OCI-LY7 (cell line): Measurements from ENCODE around the gene TVP23A. TPM values are rescaled to one million over a fixed set of nuclear protein-coding genes. Genes with fewer than 3 reads are reported as not detected.

Experiments
- BruUV-seq: library from RNA; stranded (reverse); fragments of 400-500 nt; replicated peaks from 2 replicates; lab custom pipeline; 2021; lab: Mats Ljungman, UMichigan
- CTCF ChIA-PET: fragments of 300-600 bp; sonication (Branson Sonifier 250); formaldehyde crosslinking; loops from one replicate; lab custom pipeline; 2022; ENCODE audit warnings: antibody characterized with exemption; ENCODE audit not compliant: unreplicated experiment; lab: Charles Lee
- POLR2A ChIA-PET: fragments of 300-600 bp; sonication (Branson Sonifier 250); formaldehyde crosslinking; loops from one replicate; lab custom pipeline; 2022; ENCODE audit warnings: antibody characterized with exemption; lab: Charles Lee
- DNase-seq: peaks from one replicate; pipeline ENCODE4 v3.0.0-alpha.2; 2015; ENCODE audit warnings: low spot score
- H2AFZ ChIP-seq: fragments of 200-600 bp; sonication (generic), shearing (Covaris generic); 2 replicates; pipeline ENCODE4 v1.6.1; 2014; ENCODE audit warnings: mild to moderate bottlenecking, antibody characterized with exemption, low read length, moderate library complexity
- H3K27ac ChIP-seq: fragments of 200-600 bp; sonication (generic); 2 replicates; pipeline ENCODE4 v1.5.1; 2014; ENCODE audit warnings: mixed run types, low read depth, mild to moderate bottlenecking, moderate library complexity, low read length, inconsistent platforms; ENCODE audit not compliant: poor library complexity, severe bottlenecking
- H3K36me3 ChIP-seq: fragments of 200-600 bp; sonication (generic); 2 replicates; pipeline ENCODE4 v1.6.1; 2014; ENCODE audit warnings: mild to moderate bottlenecking, antibody characterized with exemption, low read length, moderate library complexity, mixed read lengths; ENCODE audit not compliant: insufficient read depth
- H3K4me1 ChIP-seq: fragments of 200-600 bp; sonication (generic); 2 replicates; pipeline ENCODE4 v1.5.1; 2014; ENCODE audit warnings: mild to moderate bottlenecking, low read length; ENCODE audit not compliant: insufficient read depth, poor library complexity, severe bottlenecking
- H3K4me2 ChIP-seq: fragments of 200-600 bp; sonication (generic); 2 replicates; pipeline ENCODE4 v1.6.1; 2014; ENCODE audit warnings: mild to moderate bottlenecking, low read length
- H3K4me3 ChIP-seq: fragments of 200-600 bp; sonication (generic); 2 replicates; pipeline ENCODE4 v1.5.1; 2014; ENCODE audit warnings: mild to moderate bottlenecking, low read depth, low read length; ENCODE audit not compliant: poor library complexity, severe bottlenecking
- H3K79me2 ChIP-seq: fragments of 200-600 bp; sonication (generic); 2 replicates; pipeline ENCODE4 v1.6.1; 2016; ENCODE audit warnings: low read depth, mild to moderate bottlenecking, low read length, moderate library complexity, mixed read lengths; ENCODE audit not compliant: insufficient read depth
- H3K9me2 ChIP-seq: fragments of 200-600 bp; sonication (generic); 2 replicates; pipeline ENCODE4 v1.6.1; 2016; ENCODE audit warnings: mild to moderate bottlenecking, low read length, mixed read lengths; ENCODE audit not compliant: insufficient read depth
- H3K9me3 ChIP-seq: fragments of 200-600 bp; sonication (generic); 2 replicates; pipeline ENCODE4 v1.6.1; 2014; ENCODE audit warnings: mild to moderate bottlenecking, mixed run types, low read length, mixed read lengths
- H4K20me1 ChIP-seq: fragments of 200-600 bp; sonication (generic); 2 replicates; pipeline ENCODE4 v1.6.1; 2014; ENCODE audit warnings: mild to moderate bottlenecking, antibody characterized with exemption, low read length, moderate library complexity, mixed read lengths; ENCODE audit not compliant: insufficient read depth
- CTCF ChIP-seq: fragments of 200-600 bp; sonication (generic); conservative IDR thresholded peaks from 2 replicates; pipeline ENCODE4 v1.5.1; 2014; ENCODE audit warnings: mild to moderate bottlenecking, antibody characterized with exemption, low read length, moderate library complexity, mixed read lengths
- EZH2phosphoT487 ChIP-seq: fragments of 200-600 bp; sonication (generic); IDR thresholded peaks from 2 replicates; pipeline ENCODE4 v1.6.1; 2018; ENCODE audit warnings: low read depth, borderline replicate concordance, mild to moderate bottlenecking, mixed run types, antibody characterized with exemption, low read length, moderate library complexity, mixed read lengths
- intact Hi-C: fragments of 100-400 bp; cut with micrococcal nuclease; formaldehyde crosslinking; loops from one replicate; pipeline ENCODE4 v1.10.0; 2022; ENCODE audit not compliant: unreplicated experiment
- total RNA-seq, 2 experiments: library from RNA; depleted of rRNA in 1 of 2; stranded (reverse); fragments of >200 nt in 1 of 2; shearing (Covaris generic) in 1 of 2; gene quantifications; 2 replicates each; pipeline ENCODE4 v1.2.3, GENCODE V29; 2014 to 2022

Gene TVP23A
- total RNA-seq, 2 experiments from 2014 or later: 0.57 TPM; not detected in 1

GRCh38 chr16:10824111-10824893 is 5.7 kb upstream of the TVP23A start:
- CTCF ChIA-PET: interaction anchor here (0.6 kb wide), 1 partner anchor 28 kb away, joined by 3 read pairs; no protein-coding TSS in a partner anchor
- no TSS peak for BruUV-seq

GRCh38 chr16:10822702-10823101 is 4.1 kb upstream of the TVP23A start:
- Histone ChIP-seq H3K36me3 (no peaks in the 10 kb centered on the region), H3K79me2 (no peaks in the 10 kb centered on the region), H4K20me1 (no peaks in the 10 kb centered on the region), H3K4me2 (no peak overlapping the region), H2AFZ (no peak overlapping the region), H3K27ac (no peak overlapping the region), H3K4me1 (peaks cover 4% of the 10 kb centered on the region), H3K9me3 (no peaks in the 10 kb centered on the region), H3K9me2 (no peaks in the 10 kb centered on the region), H3K4me3 (no peak overlapping the region)
- ChIA-PET POLR2A (no interaction called here), CTCF (no interaction called here)
- TF ChIP-seq CTCF (no peak), EZH2phosphoT487 (no peak)
- no TSS peak for BruUV-seq
- DNase-seq: no peak
- intact Hi-C loops: no loop called here

More at GRCh38 chr16:10824111-10824893, 5.7 kb upstream of the TVP23A start:
- H3K79me2 ChIP-seq: no peaks in the 10 kb centered on the region
- no peak for DNase-seq
- H3K36me3 ChIP-seq: no peaks in the 10 kb centered on the region
- H3K4me1 ChIP-seq: peaks cover 4% of the 10 kb centered on the region
- H3K9me2 ChIP-seq: no peaks in the 10 kb centered on the region
- H3K4me2 ChIP-seq: no peak overlapping the region
- no peaks in the 10 kb centered on the region for H4K20me1 ChIP-seq
- no peak overlapping the region for H3K4me3 ChIP-seq
- no peaks in the 10 kb centered on the region for H3K9me3 ChIP-seq
- no peak overlapping the region for H2AFZ ChIP-seq
- TF ChIP-seq CTCF (no peak), EZH2phosphoT487 (no peak)
- no peak overlapping the region for H3K27ac ChIP-seq
- intact Hi-C loops: no loop called here
- POLR2A ChIA-PET: interaction anchor here (0.7 kb wide), 1 partner anchor 19 kb away, joined by 3 read pairs; no protein-coding TSS in a partner anchor

GRCh38 chr16:10820546-10820945 is 2.0 kb upstream of the TVP23A start:
- ChIA-PET POLR2A (interaction anchor here (0.5 to 0.9 kb wide), 4 partner anchors 12 to 107 kb away, joined by 3 to 8 read pairs (median 5); no protein-coding TSS in a partner anchor), CTCF (no interaction called here)
- Histone ChIP-seq H3K79me2 (no peaks in the 10 kb centered on the region), H3K36me3 (no peaks in the 10 kb centered on the region), H3K4me2 (no peak overlapping the region), H3K4me1 (peaks cover 6% of the 10 kb centered on the region), H3K4me3 (no peak overlapping the region), H2AFZ (no peak overlapping the region), H3K27ac (no peak overlapping the region), H3K9me3 (no peaks in the 10 kb centered on the region), H3K9me2 (no peaks in the 10 kb centered on the region), H4K20me1 (no peaks in the 10 kb centered on the region)
- no peak for TF ChIP-seq CTCF
- TF ChIP-seq EZH2phosphoT487: no peak
- intact Hi-C loops: no loop called here
- DNase-seq: no peak
- BruUV-seq: no TSS peak
